Stimulated activated CD4-positive, alpha-beta T cell treated with anti-CD3 and anti-CD28 coated beads, Interleukin-1b, Interleukin-23, amount 100 ng/mL, for 4 hours (primary cell): Measurements from ENCODE around the gene CALHM2.

Experiments
- DNase-seq, 2 donors: peaks; one replicate each; pipeline ENCODE4 v3.0.0-alpha.2; 2020; ENCODE audit warnings: low read depth in 2 of 2

CALHM2 gene

GRCh38 chr10:103476046-103476768, 24.0 kb upstream of the CALHM2 start:
- no peak for DNase-seq

- no peak for DNase-seq
These were observed 23.3 kb upstream of the CALHM2 start for GRCh38 chr10:103475437-103475836.

- no peak for DNase-seq
These were observed 21.9 kb upstream of the CALHM2 start for GRCh38 chr10:103474077-103474476.

- no peak for DNase-seq
These were observed 21.1 kb upstream of the CALHM2 start for GRCh38 chr10:103473261-103473671.

GRCh38 chr10:103472005-103472404, 19.8 kb upstream of the CALHM2 start:
- no peak for DNase-seq

GRCh38 chr10:103470761-103471653, 18.8 kb upstream of the CALHM2 start:
- peak; percentile 20 to 34 for DNase-seq

GRCh38 chr10:103469201-103469600, 17.0 kb upstream of the CALHM2 start:
- no peak for DNase-seq

GRCh38 chr10:103467406-103467805, 15.2 kb upstream of the CALHM2 start:
- DNase-seq, result no peak

GRCh38 chr10:103466734-103467133, 14.6 kb upstream of the CALHM2 start:
- no peak for DNase-seq

- no peak for DNase-seq
These were observed 13.4 kb upstream of the CALHM2 start for GRCh38 chr10:103465411-103466179.

- DNase-seq, result no peak
These were observed 11.3 kb upstream of the CALHM2 start for GRCh38 chr10:103463499-103463898.

- DNase-seq, result no peak
These were observed 7.4 kb upstream of the CALHM2 start for GRCh38 chr10:103459615-103460014.

GRCh38 chr10:103458720-103459119, 6.5 kb upstream of the CALHM2 start, which contains the start of gene CALHM1:
TSS of gene CALHM1 (minus strand) at chr10:103458900. CDS start at chr10:103458751, 149 bp downstream.
- DNase-seq, result no peak

- DNase-seq, result no peak
These were observed 5.9 kb upstream of the CALHM2 start for GRCh38 chr10:103457896-103458583.

GRCh38 chr10:103457176-103457712, 5.1 kb upstream of the CALHM2 start:
- no peak for DNase-seq

GRCh38 chr10:103456074-103456660, 4.0 kb upstream of the CALHM2 start:
- DNase-seq, result no peak

- no peak for DNase-seq
These were observed 3.1 kb upstream of the CALHM2 start for GRCh38 chr10:103455235-103455634.

GRCh38 chr10:103454026-103454425, 1.9 kb upstream of the CALHM2 start:
- DNase-seq, result no peak

GRCh38 chr10:103452506-103453230, 498 bp upstream of the CALHM2 start:
- no peak for DNase-seq
